ENCODE data around the gene LY6G6F.
"Not testable (repeated sequence)": the region's sequence is repeated elsewhere in the genome, so short reads cannot be mapped to it uniquely, and the experiment has no call there.

Gene LY6G6F

DNA sequence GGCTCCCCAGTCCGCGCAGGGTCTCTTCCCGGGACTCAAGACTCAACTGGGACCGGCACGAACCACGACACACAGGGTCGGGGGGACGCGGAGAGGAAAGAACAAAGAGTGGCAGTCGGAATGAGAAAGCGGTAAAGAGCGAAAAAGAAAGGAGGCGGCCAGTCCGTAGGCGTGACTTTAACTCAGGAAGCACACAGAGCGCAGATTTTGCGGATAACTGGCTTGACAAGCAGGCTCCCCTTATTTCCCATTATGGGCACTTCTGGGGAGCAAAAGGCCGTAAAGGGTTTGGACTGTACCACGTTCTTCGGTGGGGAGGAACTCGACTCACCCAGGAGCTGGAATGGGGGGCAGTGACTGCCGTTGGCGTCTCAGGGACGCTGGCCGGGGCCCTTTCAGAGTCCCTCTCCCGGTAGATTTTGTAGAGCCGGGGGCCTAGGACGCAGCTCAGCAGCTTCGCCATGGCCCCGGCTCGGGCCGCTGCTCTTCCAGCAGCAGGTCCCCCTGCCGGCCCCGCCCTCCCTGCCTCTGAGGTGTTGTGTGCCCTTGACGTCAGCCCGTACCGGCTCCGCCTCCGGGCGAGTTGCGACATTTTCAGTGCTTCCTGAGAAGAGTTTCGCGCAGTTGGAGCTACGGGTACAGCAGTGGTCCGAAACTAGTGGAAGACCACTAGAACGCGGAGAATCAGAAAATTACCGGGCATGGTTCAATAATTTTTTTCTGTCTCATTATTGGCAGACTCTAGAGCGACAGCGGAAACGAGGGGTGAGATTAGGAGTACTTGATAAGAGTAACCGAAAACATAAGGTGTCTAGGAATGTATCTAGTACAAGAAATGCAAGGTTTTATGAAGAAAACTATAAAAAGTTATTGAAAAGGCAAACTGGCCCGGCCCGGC is 3.6 kb upstream of the LY6G6F start, which contains the start of gene ABHD16A:
ABHD16A (minus strand) TSS at position 506 of the 898 bp plus-strand sequence; CDS start at position 463, 43 bp downstream.
- peak; percentile 99 for DNase-seq

DNA sequence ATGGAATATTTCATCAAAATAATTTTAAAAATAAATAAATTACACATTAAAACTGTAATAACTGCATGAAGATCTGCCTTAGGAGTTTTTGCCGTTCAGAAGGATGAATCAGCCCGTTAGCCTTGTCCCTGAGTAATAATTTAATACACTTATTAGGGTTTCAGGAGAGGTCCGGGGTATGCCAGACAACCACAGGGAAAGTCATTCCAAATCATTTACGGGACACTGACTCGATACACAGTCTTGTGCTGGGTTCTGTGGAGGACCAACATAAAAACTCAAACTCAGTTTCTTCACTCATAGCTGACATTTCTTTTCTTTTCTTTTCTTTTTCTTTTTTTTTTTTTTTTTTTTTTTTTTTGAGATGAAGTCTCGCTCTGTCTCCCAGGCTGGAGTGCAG is 735 bp upstream of the LY6G6F start:
- no peak for DNase-seq

DNA sequence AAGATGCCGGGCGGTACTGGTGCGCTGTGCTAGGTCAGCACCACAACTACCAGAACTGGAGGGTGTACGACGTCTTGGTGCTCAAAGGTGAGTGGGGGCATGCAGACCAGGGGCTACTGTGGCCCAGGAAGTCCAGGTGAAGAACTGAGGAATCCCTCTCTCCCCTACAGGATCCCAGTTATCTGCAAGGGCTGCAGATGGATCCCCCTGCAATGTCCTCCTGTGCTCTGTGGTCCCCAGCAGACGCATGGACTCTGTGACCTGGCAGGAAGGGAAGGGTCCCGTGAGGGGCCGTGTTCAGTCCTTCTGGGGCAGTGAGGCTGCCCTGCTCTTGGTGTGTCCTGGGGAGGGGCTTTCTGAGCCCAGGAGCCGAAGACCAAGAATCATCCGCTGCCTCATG is 1.0 kb downstream of the LY6G6F start:
- DNase-seq, result no peak

DNA sequence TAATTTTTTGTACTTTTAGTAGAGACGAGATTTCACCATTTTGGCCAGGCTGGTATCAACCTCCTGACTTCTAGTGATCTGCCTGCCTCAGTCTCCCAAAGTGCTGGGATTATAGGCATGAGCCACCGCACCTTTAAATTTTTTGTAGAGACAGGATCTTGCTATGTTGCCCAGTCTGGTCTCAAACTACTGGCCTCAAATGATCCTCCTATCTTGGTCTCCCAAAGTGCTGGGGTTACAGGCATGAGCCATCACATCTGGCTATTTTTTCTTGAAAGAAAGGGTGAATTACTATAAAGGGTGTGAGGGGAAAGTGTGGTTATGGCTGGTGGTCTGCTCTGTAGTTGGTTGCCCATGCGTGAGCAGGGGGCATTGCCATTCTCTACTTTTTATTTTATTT is 1.6 kb downstream of the LY6G6F start:
- no peak for DNase-seq

DNA sequence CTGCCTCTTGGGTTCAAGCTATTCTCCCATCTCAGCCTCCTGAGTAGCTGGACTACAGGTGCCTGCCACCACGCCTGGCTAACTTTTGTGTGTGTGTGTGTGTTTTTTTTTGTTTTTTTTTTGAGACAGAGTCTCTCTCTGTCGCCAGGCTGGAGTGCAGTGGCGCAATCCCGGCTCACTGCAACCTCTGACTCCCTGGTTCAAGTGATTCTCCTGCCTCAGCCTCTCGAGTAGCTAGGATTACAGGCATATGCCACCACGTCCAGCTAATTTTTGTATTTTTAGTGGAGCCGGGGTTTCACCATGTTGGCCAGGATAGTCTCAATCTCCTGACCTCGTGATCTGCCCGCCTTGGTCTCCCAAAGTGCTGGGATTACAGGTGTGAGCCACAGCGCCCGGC is 2.5 kb downstream of the LY6G6F start:
- not testable (repeated sequence) for DNase-seq

DNA sequence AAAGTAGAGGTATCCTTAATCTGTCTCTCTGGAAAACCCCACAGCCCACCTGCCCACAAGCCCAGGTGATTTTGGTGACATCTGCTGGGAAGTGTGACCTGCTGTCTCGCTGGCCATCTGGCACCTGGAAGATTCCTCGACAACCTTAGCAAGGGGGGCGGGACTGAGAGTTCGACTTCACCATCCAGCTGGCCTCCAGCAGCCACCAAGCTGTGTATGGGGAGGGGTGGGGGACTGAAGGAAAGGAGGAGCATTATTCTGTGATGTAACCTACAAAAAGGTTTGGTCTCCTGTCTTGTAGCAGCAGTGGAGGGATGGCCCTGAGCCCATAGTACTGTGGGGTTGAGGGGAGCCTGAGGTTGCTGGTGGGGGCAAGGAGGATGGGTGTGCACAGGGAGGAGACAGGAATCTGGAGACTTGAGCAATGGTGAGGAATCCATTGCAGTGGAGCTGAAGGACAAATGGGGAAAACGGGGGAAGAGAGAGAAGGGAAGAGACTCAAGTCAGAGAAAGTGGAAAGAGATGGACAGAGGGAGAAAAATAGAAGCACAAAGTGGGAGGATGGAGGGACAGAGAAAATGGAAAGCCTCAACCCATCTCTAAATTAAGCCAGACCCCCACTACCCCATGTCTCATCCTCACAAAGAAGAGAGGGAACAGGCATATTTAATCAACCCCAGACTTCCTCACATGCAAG is 4.0 kb downstream of the LY6G6F start:
- DNase-seq, result peak; percentile 62

DNA sequence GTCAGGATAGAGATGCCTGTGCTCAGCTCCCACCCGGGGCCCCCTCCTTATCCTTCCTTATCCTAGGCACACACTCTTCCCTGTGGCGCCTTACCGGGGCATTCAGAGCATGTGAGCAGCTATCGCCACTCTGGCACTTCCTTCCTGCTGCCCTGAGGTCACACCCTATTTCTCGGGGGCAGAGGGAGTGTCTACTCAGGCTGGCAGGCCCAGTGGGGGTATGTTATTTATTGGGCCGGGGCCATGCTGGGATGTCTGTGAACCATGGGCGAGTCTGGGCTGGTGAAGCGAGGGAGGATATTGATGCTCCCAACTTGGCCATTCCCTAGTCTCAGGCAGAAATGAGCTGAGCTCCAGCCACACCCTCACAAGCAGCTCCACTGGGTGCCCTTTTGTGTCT is 4.6 kb downstream of the LY6G6F start:
- no peak for DNase-seq

DNA sequence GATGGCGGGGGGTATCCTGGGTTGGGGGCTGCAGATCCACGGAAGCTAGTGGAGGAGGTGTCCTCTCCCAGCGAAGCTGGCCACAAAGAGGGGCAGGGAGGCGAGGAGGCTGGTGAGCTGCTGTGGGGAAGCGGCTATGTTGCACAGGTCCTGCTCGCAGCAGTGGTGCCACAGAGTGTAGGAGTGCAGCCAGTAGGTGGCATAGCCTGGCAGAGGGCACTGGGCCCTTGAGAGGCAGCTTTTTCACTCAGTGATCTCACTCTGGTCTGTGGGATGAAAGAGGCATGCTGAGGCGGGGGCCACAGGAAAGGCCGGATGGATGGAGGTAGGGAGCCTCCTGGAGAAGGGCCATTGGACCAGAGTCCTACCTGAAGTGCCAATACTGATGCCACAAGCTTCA is 5.6 kb downstream of the LY6G6F start:
- DNase-seq, result no peak

DNA sequence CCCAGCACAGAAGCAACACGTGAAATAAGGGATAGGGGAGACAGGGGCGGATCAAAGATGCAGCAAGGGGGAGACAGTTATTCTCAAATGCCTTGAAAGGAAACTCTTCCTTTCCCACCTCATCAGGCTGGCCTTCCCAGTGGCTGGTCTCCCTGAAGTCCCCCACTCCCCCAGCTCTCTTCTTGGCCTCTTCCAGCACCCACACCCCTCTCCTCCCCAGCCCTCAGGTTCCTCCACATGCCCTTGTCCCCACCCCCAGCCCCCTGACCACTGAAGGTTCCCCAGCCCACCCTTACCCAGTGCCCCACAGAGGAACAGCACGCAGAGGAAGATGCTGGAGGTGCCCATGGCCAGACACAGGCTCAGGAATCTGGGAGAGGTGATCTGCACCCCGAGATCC is 6.8 kb downstream of the LY6G6F start:
- no peak for DNase-seq

DNA sequence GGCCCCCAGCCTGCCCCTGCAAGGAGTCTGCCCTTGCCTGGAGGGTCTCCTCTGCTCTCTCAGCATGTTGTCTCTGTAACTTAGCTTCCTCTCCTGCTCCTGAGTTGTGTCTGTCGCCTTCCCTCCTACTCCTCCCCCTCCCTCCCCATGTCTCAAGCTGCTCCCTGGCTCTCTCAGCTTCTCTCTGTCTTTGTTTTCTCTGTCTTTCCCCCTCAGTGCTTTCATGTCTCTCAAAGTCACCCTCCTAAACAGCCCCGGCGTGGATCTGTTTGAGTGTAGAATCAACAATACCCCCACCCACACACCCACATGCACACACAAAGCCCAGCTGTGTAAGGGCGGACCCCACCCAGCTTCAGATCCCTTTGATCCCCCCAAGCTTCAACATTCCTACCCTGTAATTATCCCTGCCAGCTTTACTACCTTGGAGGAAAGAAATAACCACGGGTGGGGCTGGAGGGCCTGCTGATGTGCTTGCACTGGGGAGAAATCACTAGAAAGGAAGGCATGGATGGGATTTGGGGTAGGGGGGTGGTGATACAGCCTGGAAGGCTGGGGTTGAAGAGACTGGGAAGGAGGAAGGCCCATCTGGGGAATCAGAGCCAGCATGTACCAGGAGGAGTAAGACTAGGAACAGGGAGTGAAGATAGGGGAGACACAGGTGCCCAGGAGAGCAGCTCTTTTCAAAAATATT is 7.5 kb downstream of the LY6G6F start:
- DNase-seq, result no peak

DNA sequence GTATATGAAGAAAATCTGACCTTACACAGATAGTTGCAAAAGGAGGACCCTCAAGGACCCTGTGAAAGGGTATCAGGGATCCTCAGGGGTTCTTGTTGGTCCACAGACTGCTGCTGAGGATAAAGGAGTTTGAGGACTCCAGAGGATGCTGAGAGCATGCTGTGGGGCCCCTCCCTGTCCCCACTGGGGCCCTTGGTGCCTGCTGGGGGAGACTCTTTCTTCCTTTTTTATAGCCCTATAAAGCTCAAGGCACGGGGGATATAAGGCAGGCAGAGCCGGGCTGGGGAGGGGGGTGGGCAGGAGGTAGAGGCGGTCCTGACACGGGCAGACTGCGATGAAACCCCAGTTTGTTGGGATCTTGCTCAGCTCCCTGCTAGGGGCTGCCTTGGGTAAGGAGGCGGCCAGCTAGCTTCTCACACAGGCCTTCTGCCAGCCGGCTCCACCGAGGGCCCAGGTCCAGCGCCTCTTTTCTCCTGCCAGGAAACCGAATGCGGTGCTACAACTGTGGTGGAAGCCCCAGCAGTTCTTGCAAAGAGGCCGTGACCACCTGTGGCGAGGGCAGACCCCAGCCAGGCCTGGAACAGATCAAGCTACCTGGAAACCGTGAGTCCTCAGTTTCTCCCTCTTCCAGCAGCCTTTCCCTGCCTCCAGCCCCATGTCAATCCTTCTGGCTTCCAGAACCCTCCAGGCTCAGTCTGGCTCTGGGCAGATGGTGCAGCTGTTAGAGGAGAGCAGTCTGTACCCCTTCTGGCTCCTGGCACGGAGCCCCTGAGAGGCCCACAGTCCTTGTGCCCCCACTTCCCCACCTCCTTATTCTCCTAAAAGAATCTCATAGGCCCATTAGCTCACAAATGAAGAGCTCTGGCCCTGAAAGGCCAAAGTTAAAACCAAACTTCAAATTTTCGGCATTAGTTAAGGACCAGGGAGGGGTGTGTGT is 8.6 kb downstream of the LY6G6F start, which contains the start of gene LY6G6D:
LY6G6D (plus strand) TSS at position 327 of the 937 bp plus-strand sequence; CDS start at position 335, 8 bp downstream.
- DNase-seq, result peak; percentile 36

DNA sequence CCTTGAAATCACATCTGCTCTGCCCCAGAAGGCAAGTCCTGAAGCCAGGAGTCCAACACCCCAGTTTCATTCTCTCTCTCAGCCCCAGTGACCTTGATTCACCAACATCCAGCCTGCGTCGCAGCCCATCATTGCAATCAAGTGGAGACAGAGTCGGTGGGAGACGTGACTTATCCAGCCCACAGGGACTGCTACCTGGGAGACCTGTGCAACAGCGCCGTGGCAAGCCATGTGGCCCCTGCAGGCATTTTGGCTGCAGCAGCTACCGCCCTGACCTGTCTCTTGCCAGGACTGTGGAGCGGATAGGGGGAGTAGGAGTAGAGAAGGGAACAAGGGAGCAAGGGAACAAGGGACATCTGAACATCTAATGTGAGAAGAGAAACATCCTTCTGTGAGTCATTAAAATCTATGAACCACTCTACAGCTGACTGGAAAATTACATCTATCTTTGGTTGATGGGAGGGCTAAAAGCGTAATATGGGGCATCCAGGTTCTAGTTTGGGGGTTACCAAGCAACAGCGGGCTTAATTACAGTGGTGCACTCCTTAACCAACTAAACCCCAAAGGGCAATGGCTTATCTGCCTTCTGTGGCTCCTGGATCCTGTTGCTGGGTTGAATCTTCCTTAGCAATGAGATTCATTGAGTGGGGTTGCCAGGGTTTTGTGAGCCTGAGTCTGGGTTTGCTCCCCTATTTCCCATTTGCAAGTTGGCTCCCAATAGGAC is 11.0 kb downstream of the LY6G6F start:
- DNase-seq, result no peak

DNA sequence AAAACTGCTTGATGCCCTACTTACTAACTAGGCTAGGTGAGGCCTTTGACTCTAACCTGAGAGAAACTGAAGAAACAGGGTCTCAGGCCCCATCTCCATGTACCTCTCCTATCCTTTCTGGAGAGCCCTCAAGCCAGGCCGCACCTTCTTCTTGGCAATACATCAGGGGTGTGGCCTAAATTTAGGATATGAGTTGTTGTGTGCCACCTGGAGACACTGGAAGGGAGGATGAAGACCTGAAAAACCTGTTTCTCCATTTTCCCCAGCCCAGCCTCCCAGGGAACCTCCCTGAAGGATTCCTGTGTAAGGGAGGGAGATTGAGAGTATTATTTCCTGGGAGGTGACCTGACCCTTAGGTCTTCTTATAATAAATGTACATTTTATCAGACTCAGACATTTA is 11.6 kb downstream of the LY6G6F start:
- DNase-seq, result no peak

DNA sequence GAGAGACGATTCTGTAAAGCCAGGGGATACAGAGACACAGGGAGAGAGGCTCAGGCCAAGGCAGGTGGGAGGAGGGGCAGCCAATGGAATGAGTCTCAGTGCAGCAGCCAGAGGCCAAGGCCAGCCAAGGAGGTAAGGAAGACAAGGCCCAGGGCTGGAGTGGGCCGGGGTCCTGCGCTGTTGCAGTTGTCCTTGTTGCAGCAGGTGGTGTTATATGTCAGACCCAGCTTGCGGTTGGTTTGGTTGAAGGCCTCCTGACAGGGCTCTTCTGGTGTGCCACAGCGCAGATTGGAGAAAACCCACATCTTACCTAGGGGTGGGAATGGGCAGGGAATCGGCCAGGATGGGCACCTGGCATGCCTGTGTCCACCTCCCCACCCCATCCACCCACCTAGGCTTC is 12.3 kb downstream of the LY6G6F start:
- no peak for DNase-seq

DNA sequence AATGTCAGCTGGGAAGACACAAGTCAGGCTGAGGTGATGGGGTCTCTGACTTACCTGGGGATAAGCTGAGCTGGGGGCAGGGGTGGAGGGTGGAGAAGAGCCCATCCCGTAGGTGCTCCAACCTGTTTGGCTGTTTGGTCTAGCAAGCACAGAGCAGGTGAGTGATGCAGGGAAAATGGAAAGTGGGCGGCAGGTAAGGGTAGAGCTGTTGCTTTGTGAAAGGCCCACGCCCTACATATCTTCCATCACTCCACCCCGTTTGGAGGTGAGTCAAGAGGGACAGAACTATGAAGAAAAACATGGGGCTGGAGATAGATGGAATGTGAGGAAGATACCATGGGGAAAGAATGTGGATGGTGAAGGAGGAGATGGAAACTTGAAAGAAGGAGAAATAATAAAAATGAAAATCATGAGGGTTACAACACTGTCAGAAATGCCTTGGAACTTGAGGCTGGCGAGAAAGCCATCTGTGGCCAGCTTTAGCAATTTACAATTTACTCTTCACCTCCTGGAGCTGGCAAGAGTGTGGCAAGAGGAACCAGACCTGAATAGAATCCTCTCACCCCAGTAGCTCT is 13.6 kb downstream of the LY6G6F start:
- no peak for DNase-seq

DNA sequence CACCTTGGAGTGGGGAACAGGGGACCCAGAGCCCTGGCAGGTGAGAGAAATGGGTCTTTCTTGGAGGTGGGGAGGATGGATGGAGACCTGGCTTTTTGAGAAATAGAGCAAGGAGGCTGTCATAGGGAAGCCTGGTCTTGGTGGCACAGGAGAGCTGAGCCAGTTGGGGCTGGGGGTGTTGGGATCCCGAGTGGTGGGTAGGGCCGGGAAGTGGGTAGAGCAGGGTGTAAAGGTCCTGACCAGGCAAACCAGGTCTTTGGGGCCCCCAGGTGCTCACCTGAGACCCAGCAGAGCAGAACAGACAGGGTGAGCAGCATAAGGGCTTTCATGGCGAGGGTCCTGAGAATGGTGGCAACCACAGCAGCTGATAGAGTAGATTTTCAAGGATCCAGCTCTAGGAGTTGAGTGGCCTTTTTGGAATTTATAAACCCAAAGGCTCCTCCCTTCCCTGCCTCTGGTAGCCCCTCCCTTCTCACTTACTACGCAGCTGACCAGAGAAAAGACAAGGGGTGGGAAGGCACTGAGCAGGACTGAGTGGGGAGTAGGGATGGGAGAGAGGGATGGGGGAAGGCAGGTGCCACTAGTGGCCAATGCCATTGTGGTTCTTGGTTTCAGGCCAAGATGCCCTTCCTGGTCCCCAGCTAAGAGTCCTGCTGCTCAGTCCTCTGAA is 14.8 kb downstream of the LY6G6F start, which contains the start of gene LY6G6C:
LY6G6C (minus strand) TSS at position 396 of the 670 bp plus-strand sequence; CDS start at position 329, 67 bp downstream.
- no peak for DNase-seq

DNA sequence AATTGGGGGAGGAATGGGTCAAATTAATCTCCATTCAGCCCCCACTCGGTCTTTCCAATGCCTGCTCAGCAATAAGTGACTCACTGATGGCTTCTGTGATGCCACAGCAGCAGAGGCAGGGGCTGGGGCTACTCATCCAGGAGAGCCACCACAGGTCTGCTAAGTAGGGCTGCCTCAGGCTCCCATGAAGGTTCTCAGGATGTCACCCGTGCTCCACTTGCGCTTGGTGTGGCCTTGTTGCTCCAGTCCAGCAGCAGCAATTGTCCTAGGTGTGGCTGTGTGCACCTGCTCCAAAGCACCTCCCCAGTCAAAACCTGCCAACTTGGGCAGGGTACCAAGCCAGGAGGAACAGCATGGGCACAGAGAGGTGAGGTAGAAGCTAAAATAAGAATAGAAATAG is 15.5 kb downstream of the LY6G6F start:
- no peak for DNase-seq

DNA sequence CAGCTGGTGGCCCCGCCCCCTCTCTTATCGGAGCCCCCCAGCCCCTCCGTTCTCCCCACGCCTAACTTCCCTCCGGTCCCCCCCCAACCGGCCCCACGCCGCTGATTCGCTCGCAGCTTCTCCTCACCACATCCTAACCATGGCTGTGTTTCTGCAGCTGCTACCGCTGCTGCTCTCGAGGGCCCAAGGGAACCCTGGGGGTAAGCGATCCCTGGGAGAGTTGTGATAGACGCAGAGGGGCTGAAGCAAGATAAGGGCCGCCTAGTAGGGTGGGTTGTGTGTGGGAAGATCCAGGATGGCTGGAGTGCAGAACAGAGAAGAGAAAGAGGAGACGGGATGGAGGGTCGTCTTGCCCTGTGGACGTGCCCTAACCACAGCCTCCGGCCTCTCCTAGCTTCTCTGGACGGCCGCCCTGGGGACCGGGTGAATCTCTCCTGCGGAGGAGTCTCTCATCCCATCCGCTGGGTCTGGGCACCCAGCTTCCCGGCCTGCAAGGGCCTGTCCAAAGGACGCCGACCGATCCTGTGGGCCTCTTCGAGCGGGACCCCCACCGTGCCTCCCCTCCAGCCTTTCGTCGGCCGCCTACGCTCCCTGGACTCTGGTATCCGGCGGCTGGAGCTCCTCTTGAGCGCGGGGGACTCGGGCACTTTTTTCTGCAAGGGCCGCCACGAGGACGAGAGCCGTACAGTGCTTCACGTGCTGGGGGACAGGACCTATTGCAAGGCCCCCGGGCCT is 16.7 kb downstream of the LY6G6F start, which contains the start of gene MPIG6B:
MPIG6B (plus strand) TSS at position 129 of the 735 bp plus-strand sequence; CDS start at position 140, 11 bp downstream.
- DNase-seq, result peak; percentile 9

DNA sequence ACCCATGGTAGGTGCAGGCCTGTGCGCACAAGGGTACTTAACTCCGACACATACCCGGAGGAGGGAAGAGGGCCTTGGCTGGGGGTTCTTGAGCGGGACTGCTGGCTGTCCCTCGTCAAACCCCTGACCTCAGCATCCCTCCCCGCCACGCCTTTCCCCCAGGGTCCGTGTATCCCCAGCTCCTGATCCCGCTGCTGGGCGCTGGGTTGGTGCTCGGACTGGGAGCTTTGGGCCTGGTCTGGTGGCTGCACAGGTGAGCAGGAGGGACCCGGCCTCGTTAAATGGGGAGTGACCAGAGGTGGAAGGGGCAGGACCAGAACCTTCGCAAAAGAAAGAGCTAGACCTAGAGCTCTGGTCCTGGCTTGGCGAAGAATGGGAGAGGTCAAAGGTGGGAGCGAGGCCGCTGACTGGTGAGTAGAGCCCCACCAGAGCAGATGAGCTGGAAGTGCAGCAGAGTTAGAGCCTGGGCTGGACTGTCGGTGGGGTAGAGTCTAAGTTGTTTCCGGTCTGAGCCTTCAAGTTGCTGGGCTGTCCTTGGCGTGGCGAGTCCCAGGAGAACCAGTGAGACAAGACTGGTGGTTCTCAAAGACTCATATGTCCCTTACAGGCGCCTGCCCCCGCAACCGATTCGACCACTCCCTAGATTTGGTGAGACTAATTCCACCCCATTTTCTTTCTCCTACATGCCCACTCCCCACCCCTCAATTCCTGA is 17.5 kb downstream of the LY6G6F start:
- no peak for DNase-seq
